ENCODE data around the gene AGRN.
A peak's percentile ranks its signal among the peaks of the same experiment; 100 is the strongest.

AGRN gene

GRCh38 chr1:1079408-1080121, 59.6 kb downstream of the AGRN start:
- DNase-seq (ENCODE audit: low read depth, low spot score) = peak; percentile 97

DNA sequence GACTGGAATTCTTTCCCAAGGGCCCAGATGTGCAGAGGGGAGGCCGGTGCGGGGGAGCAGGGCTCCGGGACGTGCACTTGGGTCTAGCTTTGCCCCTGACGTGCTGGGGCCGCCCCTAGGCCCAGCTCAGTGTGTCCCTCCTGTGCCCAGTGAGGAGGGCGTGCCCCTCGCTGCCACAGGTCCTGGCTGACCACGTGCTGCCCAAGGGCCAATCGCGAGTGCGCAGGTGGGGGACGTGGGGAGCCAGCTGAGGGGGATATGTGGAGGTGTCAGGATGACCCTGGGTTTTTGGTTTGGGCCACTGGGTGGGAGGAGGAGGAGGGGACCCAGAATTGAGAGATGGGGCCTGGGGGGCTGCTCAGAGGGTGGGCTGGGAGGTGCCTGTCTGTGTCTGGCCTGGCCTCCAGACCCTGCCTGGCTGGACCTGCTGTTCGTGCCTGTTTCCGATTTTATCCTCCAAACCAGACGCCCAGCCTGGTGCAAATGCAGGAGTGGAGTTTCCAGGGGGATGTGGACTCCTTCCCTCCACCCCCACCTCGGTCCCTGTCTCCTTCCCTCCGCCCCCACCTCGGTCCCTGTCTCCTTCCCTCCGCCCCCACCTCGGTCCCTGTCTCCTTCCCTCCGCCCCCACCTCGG, 60.3 kb downstream of the AGRN start:
- DNase-seq (ENCODE audit: low read depth, low spot score) = peak; percentile 82

- no peak for DNase-seq (ENCODE audit: low read depth, low spot score)
Observed at GRCh38 chr1:1080951-1081310, 61.0 kb downstream of the AGRN start.

DNA sequence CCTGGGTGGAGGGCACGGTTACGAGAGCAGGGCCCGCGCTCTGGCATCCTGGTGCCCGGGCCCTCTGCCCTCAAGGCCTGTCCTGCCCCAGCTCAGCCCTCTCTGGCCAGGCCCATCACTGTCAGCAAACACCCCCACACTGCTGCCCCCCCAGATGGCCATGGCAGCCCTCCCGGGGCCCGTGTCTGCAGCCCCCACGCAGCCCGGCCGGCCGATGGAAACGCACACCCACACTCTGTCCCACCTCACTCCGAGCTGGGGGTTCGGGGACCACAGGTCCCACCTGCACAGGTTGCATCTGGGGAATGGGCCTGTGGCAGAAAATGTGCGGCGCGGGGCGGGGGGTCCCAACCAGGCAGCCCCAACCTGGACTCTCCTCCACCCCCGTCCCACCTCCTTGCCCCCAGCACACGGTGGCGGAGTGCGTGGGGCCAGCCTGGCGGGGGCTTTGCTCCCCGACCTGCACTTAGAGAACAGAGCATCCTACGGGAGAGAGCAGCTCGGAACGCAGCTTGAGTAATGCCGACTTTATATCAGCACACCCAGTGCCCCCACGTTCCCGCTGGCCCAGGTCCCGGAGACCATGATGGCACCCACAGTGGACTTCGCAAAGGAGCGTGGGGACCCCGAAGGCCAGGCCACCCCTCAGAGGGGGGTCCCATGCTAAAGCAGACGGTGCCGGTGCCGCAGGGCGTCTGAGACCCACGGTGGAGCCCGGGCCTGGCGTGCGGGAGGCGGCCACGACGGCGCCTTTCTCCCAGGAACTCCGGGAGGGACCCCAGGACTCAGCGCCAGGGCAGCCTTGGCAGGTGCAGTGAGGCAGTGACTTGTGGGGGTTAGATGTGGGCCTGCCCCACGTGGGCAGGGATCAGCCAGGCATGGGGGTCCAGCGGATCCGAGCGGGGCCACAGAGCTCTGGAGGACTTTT, 61.7 kb downstream of the AGRN start:
- DNase-seq (ENCODE audit: low read depth, low spot score) = no peak

DNA sequence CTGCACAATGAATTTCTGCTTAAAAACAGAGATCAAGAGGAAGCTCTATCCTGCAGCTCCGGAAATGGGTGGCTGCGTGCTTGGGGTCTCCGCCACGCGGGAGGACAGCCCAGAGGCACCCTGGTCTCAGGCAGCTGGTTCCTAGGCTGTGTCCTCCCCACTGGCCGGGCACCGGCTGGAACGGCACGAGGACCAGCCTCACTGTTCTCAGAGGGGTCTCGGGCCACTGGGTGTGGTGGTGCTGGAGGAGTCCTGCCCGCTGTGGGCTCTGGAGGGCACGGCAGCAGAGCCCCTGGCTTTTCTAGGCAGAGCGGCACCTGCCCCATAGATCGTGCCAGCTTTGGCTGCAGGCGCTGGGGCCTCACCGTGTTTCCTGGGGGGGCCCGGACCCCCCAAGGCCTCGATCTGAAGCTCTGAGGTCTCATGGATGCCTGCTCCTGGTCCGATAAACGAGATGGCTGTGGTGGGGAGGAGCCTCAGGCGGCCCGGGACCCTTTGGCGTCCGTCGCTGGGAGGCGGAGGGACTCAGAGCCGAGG, 62.4 kb downstream of the AGRN start:
- DNase-seq (ENCODE audit: low read depth, low spot score) = no peak

- no peak for DNase-seq (ENCODE audit: low read depth, low spot score)
Observed at GRCh38 chr1:1082776-1083415, 63.0 kb downstream of the AGRN start.

DNA sequence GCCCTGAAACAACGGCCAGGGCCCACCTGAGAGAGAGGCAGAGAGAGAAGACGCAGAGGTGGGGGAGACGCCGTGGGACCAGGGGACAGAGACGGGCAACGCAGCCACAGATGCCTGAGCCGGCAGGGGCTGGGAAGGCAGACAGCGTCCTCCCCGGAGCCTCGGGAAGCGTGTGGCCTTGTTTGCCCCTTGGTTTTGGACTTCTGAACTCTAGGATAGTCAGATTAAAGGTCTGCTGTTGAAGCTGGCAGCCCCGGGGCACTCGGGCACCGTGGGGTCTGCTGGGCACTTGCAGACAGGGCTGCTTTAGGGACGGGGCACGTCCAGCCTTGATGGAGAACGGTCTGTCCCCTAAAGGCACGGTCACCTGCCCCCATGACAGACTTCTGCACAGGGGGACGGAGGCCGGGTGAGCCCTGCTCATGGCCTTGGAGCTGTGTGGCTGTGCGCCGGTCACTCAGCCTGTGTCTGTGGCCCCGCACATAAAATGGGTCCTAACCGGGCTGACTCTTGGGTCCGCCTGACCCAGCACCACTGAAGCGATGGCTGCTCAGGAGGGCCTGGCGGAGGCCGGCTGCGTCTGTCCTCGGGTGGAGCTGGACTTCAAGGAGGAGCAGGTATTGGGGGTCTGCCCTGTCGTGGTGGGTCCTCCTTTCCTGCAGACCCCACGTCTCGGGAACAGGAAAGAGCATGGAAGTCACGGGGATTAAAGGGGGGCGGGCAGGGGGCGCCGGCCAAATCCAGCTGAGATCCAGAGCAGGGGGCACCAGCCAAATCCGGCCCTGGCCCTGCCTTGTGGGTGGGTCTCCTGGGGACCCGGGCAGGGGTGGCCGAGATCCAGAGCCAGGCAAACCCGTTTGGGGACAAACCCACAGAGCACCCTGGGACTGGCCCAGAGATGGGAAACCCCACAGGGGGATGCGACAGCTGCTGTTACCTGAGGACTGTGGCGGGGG, 63.8 kb downstream of the AGRN start:
- no peak for DNase-seq (ENCODE audit: low read depth, low spot score)

DNA sequence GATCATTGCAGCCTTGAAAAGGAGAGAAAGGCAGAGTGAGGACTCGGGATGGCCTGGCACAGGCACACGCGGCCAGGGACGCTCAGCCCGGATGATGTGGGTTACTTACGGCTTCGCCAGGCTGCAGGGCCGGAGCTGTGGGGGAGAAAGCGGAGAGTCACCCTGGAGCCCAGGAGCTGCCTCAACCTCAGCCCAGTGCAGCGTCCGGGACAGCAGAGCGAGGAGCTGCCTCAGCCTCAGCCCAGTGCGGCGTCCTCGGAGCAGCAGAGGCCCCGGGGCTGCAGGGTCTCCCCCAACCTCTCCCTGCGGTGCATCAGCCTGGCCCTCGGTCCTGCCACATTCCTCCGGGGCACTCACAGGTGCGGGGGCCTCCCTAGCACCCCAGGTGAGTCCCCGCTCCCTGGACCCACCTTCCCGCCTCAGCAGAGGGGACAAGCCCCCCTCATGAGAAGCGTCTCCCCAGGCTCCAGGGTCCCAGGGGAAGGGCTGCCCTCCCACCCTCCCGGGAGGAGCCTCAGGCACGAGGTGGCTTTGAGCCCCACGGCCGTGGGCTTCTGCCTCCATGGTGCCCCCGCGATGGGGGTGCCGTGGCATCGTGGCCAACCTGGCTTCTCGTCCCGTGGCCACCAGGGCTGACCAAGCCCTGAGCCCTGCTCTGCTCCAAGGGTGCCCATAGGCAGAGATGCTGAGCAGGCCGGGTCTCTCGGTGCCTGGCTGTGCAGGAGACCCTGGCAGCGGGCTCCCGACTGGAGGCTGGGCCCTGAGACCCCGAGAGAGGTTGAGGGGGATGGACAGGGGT, 64.7 kb downstream of the AGRN start:
- DNase-seq (ENCODE audit: low read depth, low spot score) = no peak

DNA sequence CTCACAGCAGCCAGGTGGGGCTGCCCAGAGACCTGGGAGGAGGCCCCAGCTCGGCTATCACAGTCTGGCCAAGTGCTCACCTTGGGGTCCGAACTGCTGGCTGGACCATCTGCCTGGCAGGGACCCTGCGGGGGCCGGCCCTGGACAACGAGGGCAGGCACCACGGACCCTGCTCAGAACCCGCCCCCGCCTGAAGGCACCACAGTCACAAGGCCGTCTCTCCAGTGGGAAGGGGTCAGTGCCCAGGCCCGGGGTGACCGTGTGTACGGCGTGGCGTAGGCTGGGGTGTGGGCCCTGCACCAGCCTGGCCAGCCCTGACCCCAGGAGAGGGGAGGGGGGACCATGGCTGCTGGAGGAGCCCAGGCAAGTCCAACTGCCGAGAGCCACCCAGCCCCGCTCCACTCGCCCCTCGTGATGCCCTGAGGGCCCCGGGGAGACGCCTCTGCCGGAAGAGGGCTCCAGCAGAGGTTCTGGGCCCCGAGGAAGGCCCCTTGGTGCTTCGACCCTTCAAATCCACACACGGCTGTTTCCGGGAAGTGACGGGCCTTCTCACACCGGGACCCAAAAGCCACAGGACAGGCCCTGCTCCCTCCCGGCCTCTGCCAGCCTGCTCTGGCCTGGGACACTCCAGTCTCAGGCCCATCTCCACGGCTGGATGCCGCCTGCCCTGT, 65.4 kb downstream of the AGRN start:
- no peak for DNase-seq (ENCODE audit: low read depth, low spot score)

- no peak for DNase-seq (ENCODE audit: low read depth, low spot score)
Observed at GRCh38 chr1:1085911-1086841, 66.3 kb downstream of the AGRN start.

GRCh38 chr1:1086911-1087341, 67.0 kb downstream of the AGRN start:
- no peak for DNase-seq (ENCODE audit: low read depth, low spot score)

DNA sequence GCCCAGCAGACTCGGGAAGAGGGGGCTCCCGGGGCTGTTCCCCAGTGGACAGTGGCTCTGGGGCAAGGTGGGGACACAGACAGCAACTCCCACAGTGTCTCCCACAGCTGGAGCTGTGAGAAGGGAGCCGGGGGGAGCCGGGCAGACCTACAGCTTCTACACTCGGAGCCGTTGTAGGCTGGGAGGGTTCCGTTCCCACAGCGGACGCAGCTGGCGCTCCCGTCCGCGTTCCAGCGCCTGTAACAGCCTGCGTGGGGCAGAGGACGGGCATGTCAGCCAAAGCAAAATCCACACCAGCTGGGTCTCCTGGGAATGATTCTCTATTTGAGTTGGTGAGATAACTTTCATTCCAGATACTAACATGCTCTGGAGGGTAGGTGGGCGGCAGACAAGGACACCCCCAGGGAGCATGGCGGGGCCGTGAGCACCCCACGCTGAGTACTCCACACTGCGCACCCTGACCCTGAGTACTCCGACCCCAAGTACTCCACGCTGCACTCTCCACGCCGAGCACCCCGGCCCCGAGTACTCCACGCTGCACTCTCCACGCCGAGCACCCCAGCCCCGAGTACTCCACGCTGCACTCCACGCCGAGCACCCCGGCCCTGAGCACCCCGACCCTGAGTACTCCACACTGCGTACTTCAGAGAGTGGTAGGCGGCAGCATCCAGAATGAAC, 67.6 kb downstream of the AGRN start:
- DNase-seq (ENCODE audit: low read depth, low spot score) = no peak

- no peak for DNase-seq (ENCODE audit: low read depth, low spot score)
Observed at GRCh38 chr1:1088029-1088800, 68.3 kb downstream of the AGRN start.

- DNase-seq (ENCODE audit: low read depth, low spot score) = no peak
Observed at GRCh38 chr1:1088801-1089680, 69.1 kb downstream of the AGRN start.

DNA sequence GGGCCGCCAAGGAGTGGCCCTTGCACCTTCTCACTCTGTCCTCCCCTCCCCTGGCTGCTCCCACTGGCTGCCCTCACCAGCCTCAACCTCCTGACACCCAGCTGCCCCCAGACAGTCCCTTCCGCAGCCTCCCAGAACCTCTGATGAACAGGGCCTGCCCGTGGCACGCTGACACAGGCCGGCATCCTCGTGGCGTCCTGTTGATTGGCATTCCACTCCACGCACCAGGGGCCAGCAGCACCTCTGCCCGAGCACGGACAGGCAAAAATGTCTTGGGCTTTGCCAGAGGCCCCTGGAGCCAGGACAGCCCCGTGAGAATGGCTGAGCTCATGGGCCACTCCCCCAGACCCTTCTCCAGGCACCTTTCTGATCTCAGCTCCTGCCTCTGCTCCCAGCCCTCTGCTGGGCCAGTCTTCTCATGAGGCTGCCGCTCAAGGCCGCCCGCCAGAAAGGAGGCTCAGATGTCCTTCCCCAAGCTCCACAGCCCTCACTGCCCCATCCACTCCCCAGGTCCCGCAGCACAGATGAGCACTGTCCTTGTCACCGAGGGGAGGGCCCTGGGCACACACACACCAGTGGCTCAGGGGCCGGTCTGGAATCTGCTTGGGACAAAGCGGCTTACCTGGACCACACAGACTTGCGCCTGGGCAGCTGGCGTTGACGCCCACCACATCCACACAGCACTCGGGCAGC, 70.0 kb downstream of the AGRN start:
- DNase-seq (ENCODE audit: low read depth, low spot score) = no peak
